ENCODE results near the gene RAB8B. TPM values are rescaled to one million over a fixed set of nuclear protein-coding genes. Genes with fewer than 3 reads are reported as not detected.

Gene RAB8B
- total RNA-seq, 1 donor from 2014 or later = 74.2 TPM

DNA sequence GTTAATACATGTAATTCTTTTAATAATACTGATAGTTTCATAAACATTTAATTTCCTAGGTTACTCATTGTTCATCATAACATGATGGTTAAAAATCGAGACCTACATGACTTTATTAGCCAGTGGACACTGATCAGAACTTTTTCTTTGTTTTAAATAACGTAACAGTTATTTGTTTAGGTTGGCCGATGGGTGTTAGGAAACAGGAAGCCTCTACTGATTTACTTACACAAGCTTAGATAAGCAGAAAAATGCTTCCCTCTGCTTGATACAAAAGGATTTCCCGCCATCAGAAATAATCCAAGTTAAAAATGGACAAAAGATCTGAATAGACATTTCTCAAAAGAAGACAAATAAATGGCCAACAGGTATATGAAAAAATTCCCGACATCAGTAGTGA is 71.4 kb downstream of the RAB8B start:
- intact Hi-C loops (cut with micrococcal nuclease) = no loop called here

DNA sequence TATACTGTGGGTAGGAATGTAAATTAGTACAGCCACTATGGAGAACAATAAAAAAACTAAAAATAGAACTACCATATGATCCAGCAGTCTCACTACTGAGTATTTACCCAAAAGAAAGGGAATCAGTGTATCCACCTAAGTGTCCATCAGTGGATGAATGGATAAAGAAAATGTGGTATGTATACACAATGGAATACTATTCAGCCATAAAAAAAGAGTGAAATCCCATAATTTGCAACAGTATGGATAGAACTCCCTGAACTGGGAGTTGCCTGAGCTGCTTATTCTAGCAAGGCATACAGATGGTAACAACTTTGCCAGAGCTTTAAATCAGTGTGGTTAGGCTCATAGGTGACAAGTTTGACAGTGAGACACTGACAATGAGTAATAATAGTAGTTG is 71.9 kb downstream of the RAB8B start:
- intact Hi-C loops (cut with micrococcal nuclease) = no loop called here

DNA sequence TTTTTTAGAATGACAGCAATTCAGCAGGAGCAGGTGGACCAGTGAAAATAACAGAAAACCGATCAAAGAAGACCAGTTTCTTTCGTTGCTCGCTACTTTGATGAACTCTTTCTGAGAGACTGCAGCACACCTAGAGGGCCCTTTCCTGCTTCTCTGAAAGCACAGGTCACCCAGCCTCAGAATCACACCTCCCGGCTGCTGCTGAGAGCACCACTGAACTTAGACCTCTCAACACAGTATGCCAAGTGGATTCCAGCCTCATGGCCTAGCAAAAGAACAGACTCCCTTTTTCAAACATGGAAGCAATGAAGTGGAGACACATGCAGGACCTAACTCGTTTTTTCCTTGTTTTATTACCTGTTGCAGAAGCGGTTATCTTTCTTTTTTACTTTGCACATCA is 74.1 kb downstream of the RAB8B start:
- intact Hi-C loops (cut with micrococcal nuclease) = no loop called here

DNA sequence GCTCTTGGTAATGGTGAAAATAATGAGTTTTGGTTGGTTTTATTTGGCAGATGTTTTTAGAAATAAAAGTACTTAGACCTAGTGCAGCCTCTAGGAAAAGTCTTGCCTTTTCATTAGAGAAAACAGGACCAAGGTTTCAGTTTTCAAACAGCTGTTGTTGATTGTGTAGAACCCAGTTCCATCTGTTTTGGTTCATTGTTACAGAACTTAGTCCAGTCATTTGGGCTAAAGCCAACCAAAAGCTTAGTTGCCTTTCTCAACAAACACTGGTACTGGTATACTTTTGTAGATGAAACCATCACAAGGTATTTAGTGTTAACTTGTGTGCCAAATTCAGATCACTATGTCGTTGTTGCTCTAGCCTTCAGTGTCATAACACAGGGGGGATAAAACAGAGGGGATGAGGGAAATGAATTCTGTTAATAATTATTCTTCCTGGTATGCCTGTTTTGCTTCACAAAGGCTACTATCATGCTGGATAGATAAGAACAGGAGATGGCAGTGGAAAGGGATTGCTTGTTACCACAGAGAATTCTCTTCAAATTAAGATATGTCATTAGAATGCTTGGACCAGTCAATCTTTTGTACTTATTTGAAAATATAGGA is 75.4 kb downstream of the RAB8B start:
- intact Hi-C loops (cut with micrococcal nuclease) = no loop called here

DNA sequence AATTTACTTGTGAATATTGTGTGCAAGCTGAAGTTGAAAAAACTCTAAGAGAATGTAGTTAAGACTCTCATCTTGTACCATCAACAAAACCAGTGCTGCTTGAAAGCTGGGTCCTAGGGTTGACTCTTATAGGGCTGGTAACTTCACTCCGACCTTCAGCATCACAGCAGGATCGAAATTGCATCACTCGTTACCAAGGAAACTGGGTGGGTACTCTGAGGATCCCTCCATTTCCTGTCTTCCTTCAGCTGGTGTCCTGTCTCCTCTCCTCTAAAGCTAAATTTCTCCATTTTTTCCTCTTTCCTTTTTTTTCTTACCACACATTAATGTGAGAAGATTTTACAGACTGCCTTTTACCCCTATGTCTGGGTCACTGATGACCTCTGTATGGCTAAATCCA is 85.0 kb downstream of the RAB8B start:
- intact Hi-C loops (cut with micrococcal nuclease) = no loop called here

DNA sequence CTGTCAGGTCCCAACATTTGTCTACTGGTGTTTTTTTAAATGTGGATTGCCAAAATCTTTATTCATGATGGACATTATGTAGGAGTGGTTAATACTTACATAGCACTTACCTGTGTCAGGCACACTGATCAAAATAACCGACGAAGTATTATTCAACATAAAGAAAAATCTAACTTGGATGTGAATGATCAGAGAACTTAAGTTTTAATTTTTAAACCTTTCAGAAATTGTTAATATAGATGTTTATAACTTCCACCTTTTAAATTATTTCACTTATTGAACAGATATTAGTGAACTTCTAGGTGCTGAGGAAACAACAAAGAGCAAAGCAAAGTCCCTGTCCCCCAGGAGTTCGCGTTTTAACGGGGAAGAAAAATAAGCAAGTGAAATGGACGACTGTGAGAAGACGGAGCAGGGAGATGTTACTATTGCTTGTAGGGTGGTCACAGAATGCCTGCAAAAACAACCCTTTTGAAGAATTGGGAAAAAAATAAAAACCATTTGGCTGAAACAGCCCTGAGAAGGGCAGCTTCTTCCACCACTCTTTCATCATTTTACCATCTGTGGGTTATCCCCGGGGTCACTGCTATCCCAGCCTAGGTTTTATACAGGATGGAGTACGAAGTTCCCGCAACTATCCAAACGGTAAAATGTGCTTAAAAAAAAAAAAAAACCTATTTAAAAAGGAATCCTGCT is 87.1 kb downstream of the RAB8B start:
- intact Hi-C loops (cut with micrococcal nuclease) = loop anchor here (1.0 to 5.0 kb wide), 9 partner anchors 44 to 887 kb away; partner anchors contain the start of genes CIAO2A, LACTB, PPIB and RAB8B

DNA sequence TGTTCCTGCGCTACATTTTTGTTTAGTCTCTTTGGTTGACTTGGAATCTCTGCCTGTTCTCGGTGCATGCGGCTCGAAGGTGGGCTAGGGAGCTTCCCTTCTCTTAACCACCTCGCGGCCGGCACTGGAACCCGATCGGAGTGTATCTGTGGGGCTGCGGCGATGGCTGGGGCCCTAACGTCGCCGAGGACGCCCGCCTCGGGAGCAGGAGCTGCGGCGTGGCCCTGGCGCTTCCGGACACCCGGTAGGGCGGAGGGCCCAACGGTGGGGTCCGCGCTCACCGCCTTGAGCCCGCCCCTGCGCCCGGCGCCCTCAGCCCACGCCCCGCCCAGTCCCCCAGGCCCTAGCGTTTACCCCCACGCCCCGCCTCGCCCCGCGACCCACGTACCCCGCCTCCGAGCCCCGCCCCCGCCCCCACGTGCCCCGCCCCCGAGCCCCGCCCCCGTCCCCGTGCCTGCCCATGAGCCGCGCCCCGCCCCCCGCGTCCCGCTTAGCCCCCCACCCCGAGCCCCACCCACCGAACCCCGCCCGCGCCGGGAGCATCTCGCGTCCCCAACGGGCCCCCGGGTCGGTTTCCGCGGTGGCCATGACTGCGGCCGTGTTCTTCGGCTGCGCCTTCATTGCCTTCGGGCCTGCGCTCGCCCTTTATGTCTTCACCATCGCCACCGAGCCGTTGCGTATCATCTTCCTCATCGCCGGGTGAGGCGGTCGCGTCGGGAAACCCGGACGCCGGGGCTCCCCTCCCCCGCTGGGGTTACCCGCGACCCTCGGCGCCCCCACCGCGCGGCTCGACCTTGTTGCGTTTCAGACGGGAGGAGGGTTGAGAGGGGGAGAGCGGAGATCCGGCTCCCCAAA is 87.9 kb downstream of the RAB8B start, which contains the start of gene APH1B:
Gene APH1B, plus strand, starts transcription at position 568 of the 855 bp plus-strand sequence. Its CDS starts 19 bp downstream, at position 587.
- intact Hi-C loops (cut with micrococcal nuclease) = loop anchor here (1.0 to 5.0 kb wide), 9 partner anchors 45 to 886 kb away; partner anchors contain the start of genes CIAO2A, LACTB, PPIB and RAB8B

DNA sequence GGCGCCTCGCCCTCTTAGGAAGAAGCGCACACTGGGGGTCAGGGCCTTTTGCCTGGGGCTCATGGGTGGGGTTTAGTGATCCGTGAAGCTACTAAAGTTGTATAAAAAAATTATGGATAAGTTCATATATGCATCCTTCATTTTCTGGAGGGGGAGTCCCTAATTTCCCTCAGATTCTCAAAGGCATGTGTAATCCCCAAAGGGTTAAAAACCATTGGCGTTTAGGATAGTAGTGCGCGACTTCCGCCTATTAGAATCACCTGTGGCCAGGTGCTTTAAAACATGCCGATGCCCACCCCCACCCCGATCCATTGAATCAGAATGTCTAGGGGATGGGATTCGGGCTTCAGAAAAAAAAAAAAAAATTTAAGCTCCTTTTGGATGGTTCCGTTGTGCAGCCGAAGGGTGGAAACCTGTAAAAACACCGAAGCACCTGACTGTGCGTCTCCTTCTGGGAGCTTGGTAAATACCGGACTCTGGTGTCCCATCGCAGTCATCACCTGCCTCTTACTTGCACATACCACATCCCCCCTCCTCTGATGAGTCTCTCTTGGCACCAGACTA is 88.6 kb downstream of the RAB8B start:
- intact Hi-C loops (cut with micrococcal nuclease) = loop anchor here (1.0 to 5.0 kb wide), 9 partner anchors 46 to 885 kb away; partner anchors contain the start of genes CIAO2A, LACTB, PPIB and RAB8B

DNA sequence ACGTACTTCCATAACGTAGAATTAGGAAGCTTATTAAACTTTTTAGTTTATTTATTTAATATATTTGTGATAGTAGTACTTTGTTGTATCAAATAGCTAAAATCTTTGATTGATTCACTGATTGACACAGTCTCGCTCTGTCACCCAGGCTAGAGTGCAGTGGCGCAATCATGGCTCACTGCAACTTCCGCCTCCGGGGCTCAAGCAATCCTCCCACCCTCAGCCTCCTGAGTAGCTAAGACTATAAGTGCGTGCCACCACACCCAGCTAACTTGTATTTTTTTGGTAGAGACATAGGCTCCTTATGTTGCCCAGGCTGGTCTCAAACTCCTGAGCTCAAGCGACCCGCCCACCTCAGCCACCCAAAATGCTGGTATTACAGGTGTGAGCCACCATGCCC is 93.7 kb downstream of the RAB8B start:
- intact Hi-C loops (cut with micrococcal nuclease) = loop anchor here (10.0 kb wide), 1 partner anchor 272 kb away; no protein-coding TSS in a partner anchor

DNA sequence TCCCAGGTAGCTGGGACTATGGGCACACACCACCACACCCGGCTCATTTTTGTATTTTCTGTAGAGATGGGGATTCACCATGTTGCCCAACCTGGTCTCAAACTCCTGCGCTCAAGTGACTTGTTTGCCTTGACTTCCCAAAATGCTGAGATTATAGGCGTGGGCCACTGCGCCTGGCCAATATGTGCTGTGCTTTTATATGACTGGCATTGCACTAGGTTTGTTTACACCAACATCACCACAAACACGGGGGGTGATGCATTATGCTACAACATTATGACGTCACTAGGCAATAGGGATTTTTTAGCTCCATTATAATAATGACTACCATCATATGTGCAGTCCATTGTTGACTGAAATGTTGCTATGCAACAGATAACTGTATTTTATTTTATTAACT is 94.9 kb downstream of the RAB8B start:
- intact Hi-C loops (cut with micrococcal nuclease) = loop anchor here (10.0 kb wide), 1 partner anchor 270 kb away; no protein-coding TSS in a partner anchor

DNA sequence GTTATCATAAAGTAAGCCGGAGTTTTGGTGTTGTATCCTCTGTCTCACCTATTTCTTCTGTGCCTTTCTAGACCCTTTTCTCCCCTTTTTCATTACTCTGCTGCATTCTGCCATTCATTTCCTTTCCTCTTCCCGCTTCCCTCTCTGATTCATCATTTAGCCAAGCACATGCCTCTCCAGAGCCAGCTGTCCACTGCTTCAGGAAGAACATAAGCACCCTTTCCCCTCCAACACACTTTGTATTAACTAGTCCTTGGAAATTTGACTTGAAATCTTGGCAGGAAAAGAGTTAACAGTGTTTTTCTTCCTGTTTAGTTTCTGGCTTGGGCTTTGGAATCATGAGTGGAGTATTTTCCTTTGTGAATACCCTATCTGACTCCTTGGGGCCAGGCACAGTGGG is 97.7 kb downstream of the RAB8B start:
- intact Hi-C loops (cut with micrococcal nuclease) = loop anchor here (5.0 to 10.0 kb wide), 3 partner anchors 268 to 865 kb away; partner anchors contain the start of gene SNX22

DNA sequence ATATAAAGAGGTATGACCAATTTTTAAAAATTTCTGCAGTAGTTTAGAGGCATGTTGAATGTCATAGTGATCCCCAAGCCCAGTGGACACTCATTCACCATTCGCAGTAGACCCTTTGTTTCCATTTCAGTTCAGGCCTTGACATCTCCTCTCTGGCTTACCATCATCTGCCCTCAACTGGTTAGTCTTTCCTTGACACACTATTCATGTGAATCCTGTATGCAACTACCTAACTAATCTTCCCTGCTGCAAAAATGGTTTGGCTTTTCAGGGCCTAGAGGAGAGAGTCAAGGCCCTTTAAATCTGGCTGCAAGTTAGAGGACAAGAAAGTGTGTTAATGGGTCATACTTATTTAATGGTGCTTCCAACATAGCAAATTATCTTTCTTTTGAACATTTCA is 98.9 kb downstream of the RAB8B start:
- intact Hi-C loops (cut with micrococcal nuclease) = loop anchor here (1.0 to 10.0 kb wide), 7 partner anchors 115 to 864 kb away; partner anchors contain the start of gene SNX22

DNA sequence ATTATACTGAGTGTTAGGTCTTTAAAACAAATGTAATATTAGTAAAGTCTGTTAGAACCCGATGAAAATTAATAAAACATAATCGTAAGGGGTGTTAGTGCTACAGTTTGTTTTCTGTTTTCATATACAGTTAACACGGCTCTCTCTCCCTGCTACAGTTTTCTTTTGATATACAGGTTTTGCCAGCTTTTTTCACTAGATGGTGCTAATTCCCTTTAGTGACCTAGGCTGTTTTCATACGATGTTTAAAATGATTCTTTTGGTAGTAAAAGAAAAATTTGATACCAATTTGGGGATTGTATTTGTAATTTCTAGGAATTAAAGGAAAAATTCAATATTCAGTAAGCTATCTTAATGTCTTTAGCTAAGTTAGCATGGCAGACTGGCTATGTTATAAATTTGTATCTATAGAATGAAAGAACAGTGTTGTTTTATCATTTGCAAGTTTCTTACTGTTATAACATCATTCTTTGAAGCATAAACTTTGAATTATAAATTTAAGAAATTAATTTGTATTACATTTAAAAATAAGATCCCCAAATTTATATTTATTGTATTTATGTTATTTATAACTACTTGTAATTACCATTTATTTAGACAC is 99.5 kb downstream of the RAB8B start:
- intact Hi-C loops (cut with micrococcal nuclease) = loop anchor here (1.0 to 10.0 kb wide), 7 partner anchors 114 to 863 kb away; partner anchors contain the start of gene SNX22

DNA sequence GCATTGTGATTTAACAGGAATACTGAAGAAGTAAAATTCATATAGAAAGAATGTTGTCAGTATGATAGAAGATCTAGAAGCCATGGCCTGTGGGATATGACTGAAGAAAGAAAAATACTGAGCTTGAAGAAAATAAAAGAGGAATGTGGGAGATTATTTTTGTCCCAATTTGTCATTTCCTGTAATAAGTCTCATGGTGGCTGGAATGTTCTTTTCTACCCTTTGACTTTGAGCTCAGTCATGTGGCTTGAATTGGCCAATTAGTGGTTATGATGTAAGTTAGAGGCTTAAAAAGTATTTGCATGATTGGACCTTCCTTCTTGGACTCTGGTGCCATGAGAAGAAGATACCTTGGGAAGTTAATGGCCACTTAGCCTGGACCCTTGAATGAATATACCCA is 102.1 kb downstream of the RAB8B start:
- intact Hi-C loops (cut with micrococcal nuclease) = no loop called here

DNA sequence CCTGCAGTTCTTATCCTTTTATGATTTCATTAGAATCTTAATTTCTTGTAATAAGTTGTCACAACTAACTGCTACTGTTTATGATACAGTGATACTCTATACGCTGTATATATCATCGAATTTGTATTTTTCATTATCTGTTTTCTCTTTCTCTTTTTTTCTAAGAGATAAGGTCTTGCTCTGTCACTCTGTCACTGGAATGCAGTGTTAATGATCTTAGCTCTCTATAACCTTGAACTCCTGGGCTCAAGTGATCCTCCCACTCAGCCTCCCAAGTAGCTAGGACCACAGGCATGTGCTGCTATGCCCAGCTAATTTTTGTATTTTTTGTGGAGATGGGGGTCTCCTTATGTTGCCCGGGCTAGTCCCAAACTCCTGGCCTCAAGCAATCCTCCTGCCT is 102.8 kb downstream of the RAB8B start:
- intact Hi-C loops (cut with micrococcal nuclease) = no loop called here

DNA sequence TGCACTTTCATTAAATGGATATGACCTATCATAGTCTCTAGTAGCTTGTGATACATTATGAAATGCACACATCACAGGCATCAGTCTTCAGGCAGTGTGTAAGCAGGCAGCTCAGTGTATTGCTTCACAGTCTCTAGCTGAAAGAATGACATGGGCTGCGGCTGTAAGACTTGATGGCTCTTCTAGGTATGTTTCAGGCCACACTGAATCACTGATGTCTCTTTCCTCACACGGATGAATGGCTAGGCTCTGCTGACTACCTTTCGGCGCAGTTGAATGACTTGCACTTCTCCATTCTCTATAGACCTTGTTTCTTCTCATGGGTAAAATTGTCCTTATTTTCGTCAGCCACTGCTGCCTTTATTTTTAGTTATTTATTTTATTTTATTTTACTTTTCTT is 103.4 kb downstream of the RAB8B start:
- intact Hi-C loops (cut with micrococcal nuclease) = no loop called here

DNA sequence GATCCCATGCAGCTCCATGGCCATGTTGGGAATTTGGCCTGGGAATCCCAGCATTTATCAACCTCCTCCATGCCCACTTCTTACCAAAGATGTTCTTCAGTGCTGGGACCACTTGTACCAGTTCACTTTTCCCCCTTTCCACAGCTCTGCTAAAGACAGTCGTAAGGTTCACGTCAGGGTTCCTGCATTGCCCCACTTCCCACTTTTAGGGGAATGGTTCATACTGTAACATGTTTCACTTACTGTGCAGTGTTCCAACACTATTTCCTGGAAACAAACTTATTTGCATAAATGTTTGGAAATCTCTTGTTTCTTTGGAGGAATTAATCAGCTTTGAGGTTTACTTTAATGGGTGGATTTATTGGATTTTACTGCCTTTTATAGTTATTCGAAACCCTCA is 105.0 kb downstream of the RAB8B start:
- intact Hi-C loops (cut with micrococcal nuclease) = no loop called here

DNA sequence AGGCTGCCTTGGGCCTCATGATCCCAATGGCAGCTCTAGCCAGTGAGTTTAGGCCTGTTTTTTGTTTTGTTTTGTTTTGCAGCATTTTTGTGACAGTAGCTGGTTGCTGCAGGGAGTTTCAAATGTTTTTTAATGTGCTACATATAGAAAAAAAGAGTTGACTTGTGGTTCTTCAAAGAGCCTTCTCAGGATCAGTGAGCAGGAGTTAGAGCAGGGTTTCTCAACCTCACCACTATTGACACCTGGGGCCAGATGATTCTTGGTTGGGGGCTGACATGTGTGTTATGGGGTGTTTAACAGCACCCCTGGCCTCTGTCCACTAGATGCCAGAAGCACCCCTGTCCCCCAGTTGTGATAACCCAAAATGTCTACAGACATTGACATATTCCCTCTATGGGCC is 105.9 kb downstream of the RAB8B start:
- intact Hi-C loops (cut with micrococcal nuclease) = no loop called here

DNA sequence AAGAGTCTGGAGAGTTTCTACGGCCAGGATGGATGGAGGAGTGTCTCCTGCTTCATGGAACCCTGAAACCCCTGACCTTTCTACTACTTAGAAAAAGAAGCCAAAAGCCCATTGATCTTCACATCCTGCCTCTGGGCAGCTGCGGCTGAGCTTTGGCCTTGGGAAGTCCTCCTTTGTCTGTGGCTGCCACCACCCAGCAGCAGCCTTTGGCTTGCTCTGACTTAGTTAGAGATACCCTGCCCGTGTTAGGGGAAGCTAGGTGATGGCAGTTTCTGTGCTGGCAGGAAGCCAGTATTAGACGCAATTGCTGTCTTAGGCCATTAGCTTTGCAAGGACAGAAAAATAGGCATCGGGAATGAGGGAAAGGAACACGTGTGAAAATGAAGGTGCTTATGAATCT is 106.8 kb downstream of the RAB8B start:
- intact Hi-C loops (cut with micrococcal nuclease) = no loop called here

DNA sequence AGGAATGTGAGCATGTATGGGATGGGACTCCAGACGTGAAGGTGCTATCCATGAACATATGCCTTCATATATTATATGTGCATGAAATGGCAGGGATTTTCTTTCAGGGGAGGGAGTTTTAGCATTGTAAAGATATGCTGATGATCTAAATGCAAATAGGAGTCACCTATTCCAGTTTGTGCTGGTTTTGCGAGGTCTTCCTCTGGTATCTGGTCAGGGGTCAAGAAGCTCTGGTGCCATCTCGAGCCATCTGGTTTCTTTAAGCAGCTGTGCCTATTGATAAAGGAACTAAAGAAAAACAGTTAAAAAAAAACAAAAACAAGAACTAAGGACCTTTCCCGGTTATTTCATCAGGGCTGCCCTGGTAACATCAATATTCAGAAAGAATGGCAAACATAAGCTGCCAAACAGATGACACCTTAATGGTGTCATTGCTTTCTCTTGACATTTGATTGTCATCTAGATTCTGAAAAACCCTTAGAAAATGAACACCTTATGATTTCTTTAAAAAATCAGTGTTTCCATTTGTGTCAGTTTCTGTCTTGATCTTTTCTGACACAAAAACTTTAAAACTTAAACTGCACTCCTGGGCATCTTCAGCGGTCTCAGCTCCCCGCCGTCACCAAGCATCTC is 110.7 kb downstream of the RAB8B start:
- intact Hi-C loops (cut with micrococcal nuclease) = no loop called here
